DMS53 (cell line): ENCODE data around the gene POLR2C.
"Not testable (repeated sequence)": the region's sequence is repeated elsewhere in the genome, so short reads cannot be mapped to it uniquely, and the experiment has no call there.

Experiments
- DNase-seq: peaks from one replicate; lab custom pipeline; 2025; lab: John Stamatoyannopoulos, UW

The POLR2C gene

GRCh38 chr16:57462209-57462977 is at the start of gene POLR2C:
POLR2C (plus strand) TSS chr16:57462679; CDS start chr16:57462725, 46 bp downstream.
- peak; percentile 95 for DNase-seq

GRCh38 chr16:57413301-57413730 is 49.2 kb upstream of the POLR2C start:
- no peak for DNase-seq

- no peak for DNase-seq
These were observed 48.7 kb upstream of the POLR2C start for GRCh38 chr16:57413733-57414132.

- no peak for DNase-seq
These were observed 46.4 kb upstream of the POLR2C start for GRCh38 chr16:57416084-57416483.

- DNase-seq: no peak
These were observed 43.0 kb upstream of the POLR2C start for GRCh38 chr16:57419506-57419905.

GRCh38 chr16:57422026-57422944 is 40.2 kb upstream of the POLR2C start:
- peak; percentile 83 for DNase-seq

GRCh38 chr16:57423152-57423551 is 39.3 kb upstream of the POLR2C start:
- no peak for DNase-seq

- DNase-seq: no peak
These were observed 37.9 kb upstream of the POLR2C start for GRCh38 chr16:57424583-57424982.

GRCh38 chr16:57426356-57426755 is 36.1 kb upstream of the POLR2C start:
- no peak for DNase-seq

GRCh38 chr16:57427307-57427706 is 35.2 kb upstream of the POLR2C start:
- DNase-seq: no peak

- DNase-seq: no peak
These were observed 34.7 kb upstream of the POLR2C start for GRCh38 chr16:57427824-57428223.

- DNase-seq: no peak
These were observed 31.5 kb upstream of the POLR2C start for GRCh38 chr16:57430955-57431354.

GRCh38 chr16:57432505-57432904 is 30.0 kb upstream of the POLR2C start:
- DNase-seq: no peak

GRCh38 chr16:57432989-57433388 is 29.5 kb upstream of the POLR2C start:
- DNase-seq: no peak

- DNase-seq: no peak
These were observed 28.5 kb upstream of the POLR2C start for GRCh38 chr16:57434003-57434402.

- DNase-seq: no peak
These were observed 26.6 kb upstream of the POLR2C start for GRCh38 chr16:57435838-57436237.

GRCh38 chr16:57439947-57440346 is 22.5 kb upstream of the POLR2C start:
- not testable (repeated sequence) for DNase-seq

- DNase-seq: not testable (repeated sequence)
These were observed 21.9 kb upstream of the POLR2C start for GRCh38 chr16:57440551-57440950.

GRCh38 chr16:57444711-57445110 is 17.8 kb upstream of the POLR2C start:
- DNase-seq: no peak

GRCh38 chr16:57445510-57445909 is 17.0 kb upstream of the POLR2C start:
- no peak for DNase-seq

- peak; percentile 60 for DNase-seq
These were observed 15.8 kb upstream of the POLR2C start for GRCh38 chr16:57446531-57447185.

- DNase-seq: peak; percentile 99
These were observed 15.1 kb upstream of the POLR2C start, which contains the start of the genes CIAPIN1 and COQ9 for GRCh38 chr16:57447186-57447962. CIAPIN1 (minus strand) TSS chr16:57447385; CDS start chr16:57440928, 6,457 bp downstream. COQ9 (plus strand) TSS chr16:57447479; CDS start chr16:57447506, 27 bp downstream.
